ENCODE results near the gene CEP290. TPM values are rescaled to one million over a fixed set of nuclear protein-coding genes. Genes with fewer than 3 reads are reported as not detected.
"Not testable (repeated sequence)": the region's sequence is repeated elsewhere in the genome, so short reads cannot be mapped to it uniquely, and the experiment has no call there.

Gene CEP290
- total RNA-seq, 1 experiment from 2014 or later: 15.9 TPM

GRCh38 chr12:88056571-88056970 lies 85.3 kb downstream of the CEP290 start:
- no peak for DNase-seq (ENCODE audit: low read depth)

- peak; percentile 20 for DNase-seq (ENCODE audit: low read depth)
Measured at GRCh38 chr12:88052686-88053085, 89.2 kb downstream of the CEP290 start.

GRCh38 chr12:88044035-88044434 lies 97.9 kb downstream of the CEP290 start:
- no peak for DNase-seq (ENCODE audit: low read depth)

DNA sequence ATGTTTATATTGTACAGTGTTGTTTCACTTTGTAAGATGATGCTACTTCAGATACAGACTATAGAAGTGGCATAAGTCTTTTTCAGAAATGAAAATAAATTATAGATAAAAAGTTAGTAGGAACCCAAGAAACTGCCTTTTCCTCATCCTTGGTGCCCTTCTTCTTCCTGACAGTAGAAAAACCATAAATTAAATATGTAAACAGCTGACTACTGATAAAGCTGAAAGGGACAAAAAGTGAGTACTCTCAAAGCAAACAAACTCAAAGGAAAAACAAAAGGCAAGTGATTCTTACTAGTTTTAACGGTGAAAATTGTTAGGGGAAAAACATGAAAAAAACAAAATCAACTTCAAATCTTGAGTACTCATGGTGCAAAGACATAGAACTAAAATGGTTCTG lies 104.1 kb downstream of the CEP290 start:
- DNase-seq (ENCODE audit: low read depth): no peak

- peak; percentile 9 for DNase-seq (ENCODE audit: low read depth)
Measured at GRCh38 chr12:88036353-88036965, 105.4 kb downstream of the CEP290 start.

DNA sequence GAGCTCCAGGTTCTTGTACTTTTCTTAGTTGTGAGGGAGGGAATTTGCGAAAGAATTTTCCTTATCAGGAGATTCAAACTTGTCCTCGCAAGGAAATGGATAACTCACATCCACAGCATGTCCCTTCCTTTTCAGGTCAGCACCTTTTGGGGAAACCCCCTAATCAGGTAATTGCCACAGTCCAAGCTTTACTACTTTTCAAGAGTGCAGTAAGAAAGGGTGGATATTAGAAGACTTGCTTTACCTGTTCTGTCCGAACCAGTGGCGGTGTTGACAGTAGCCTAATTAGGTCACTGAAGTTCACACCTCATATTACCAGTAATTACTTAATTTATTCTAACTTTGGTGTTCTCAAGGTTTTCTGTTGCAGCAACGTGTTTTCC lies 106.0 kb downstream of the CEP290 start:
- DNase-seq (ENCODE audit: low read depth): no peak

DNA sequence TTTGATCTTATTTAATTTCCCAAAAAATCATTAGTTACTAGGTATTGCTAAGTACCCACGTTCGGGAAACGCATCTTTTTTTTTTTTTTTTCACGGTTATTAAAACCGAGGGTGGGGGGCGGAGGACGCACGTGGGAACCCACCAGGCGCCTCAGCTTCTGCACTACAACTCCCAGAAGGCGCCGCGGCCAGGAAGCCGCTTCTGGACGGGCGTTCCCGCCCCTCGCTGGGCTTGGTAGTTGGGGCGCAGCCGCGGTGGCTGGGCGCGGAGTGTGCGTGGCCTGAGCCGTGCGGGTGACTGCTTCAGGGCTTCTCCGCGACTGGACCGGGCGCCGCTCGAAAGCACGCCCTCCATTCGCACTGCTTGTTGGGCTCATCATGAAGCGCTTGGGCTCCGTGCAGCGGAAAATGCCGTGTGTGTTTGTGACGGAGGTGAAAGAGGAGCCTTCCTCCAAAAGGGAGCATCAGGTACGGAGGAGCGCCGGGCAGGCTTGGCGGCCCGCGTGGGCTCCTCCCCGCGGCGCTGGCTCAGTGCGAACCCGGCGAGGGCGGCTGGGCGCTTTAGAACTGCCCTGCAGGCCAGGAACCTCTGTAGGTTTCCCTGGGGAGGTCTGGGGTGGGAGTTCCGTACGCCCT lies 106.5 kb downstream of the CEP290 start:
- DNase-seq (ENCODE audit: low read depth): peak; percentile 93

DNA sequence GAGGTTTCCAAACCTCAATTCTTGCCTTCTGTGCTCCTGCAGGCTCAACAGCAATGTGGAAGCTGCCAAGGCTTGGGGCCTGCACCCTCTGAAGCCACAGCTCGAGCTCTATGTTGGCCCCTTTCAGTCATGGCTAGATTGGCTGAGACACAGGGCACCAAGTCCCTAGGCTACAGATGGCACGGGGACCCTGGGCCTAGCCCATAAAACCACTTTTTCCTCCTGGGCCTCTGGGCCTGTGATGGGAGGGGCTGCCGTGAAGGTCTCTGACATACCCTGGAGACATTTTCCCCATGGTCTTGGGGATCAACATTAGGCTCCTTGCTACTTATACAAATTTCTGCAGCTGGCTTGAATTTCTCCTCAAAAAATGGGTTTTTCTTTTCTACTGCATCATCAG lies 110.7 kb downstream of the CEP290 start:
- DNase-seq (ENCODE audit: low read depth): not testable (repeated sequence)

DNA sequence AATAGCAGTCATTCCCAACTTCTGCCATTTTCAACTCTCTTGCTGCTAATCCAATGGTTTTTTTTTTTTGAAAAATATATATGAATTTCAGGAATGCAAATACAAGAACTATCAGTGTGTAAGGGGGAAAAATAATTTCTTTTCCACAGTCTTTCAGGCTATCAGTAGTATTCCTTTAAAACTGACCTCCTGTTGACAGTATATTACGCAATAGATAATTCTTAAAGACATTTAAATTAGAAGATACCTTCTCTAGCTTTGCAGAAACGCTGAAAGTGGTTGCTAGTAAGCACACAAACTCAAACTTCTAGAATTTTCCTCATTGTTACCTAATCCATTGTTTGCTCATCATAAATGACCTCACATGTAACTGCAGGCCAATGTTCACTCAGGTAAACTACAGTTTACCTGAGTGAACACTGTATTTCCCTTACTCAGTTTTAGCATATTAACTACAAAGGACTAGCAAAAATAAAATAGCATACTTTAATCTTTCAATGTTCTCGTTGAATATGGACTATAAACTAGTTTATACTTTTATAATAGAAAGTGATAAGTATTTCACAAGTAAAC lies 112.7 kb downstream of the CEP290 start, which contains the start of gene C12orf50:
Gene C12orf50 (minus strand): TSS at position 309 of the 573 bp plus-strand sequence. CDS start 2,439 bp downstream, outside the sequence.
- DNase-seq (ENCODE audit: low read depth): no peak

GRCh38 chr12:88026196-88026595 lies 115.7 kb downstream of the CEP290 start:
- no peak for DNase-seq (ENCODE audit: low read depth)

DNA sequence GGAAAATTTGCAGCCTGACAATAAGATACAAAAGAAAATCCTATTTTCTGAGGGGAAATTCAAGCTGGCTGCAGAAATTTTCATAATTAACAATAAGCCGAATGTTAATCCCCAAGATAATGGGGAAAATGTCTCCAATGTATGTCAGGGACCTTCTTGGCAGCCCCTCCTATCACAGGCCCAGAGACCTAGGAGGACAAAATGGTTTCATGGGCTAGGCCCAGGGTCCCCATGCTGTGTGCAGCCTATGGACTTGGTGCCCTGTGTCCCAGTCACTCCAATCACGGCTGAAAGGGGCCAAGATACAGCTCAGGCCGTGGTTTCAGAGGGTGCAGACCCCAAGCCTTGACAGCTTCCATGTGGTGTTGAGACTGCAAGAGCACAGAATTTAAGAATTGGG lies 123.9 kb downstream of the CEP290 start:
- no peak for DNase-seq (ENCODE audit: low read depth)

GRCh38 chr12:88015825-88016224 lies 126.1 kb downstream of the CEP290 start:
- no peak for DNase-seq (ENCODE audit: low read depth)

GRCh38 chr12:88011755-88012154 lies 130.1 kb downstream of the CEP290 start:
- no peak for DNase-seq (ENCODE audit: low read depth)

- no peak for DNase-seq (ENCODE audit: low read depth)
Measured at GRCh38 chr12:88006351-88006750, 135.5 kb downstream of the CEP290 start.

- no peak for DNase-seq (ENCODE audit: low read depth)
Measured at GRCh38 chr12:88001327-88001726, 140.6 kb downstream of the CEP290 start.

Other genes with a start within 250 kb of the CEP290 start
- not detected in 2 replicates for gene C12orf50, start 112.7 kb downstream of the CEP290 start, total RNA-seq (2014; rRNA removed; shearing (Covaris generic))
- 35.7 and 37.2 TPM in 2 replicates for gene TMTC3, start 219 bp upstream of the CEP290 start, total RNA-seq (2014; rRNA removed; shearing (Covaris generic))

Measured in Daoy (cell line).